HG03159 (cell line): ENCODE measurements around the gene DPP6.

ENCODE experiments used
- ATAC-seq: cut with Tn5 transposase; IDR thresholded peaks from one replicate; pipeline ENCODE4 v1.9.1; 2021; ENCODE audit warnings: mild to moderate bottlenecking, moderate library complexity; ENCODE audit not compliant: unreplicated experiment

DPP6 gene

GRCh38 chr7:154746571-154747360 is 694.6 kb downstream of the DPP6 start:
- no peak for ATAC-seq

GRCh38 chr7:154748089-154748786 is 696.0 kb downstream of the DPP6 start:
- ATAC-seq = no peak

GRCh38 chr7:154750353-154750801 is 698.2 kb downstream of the DPP6 start:
- no peak for ATAC-seq

GRCh38 chr7:154753226-154753625 is 701.0 kb downstream of the DPP6 start:
- ATAC-seq = no peak

GRCh38 chr7:154757756-154758155 is 705.6 kb downstream of the DPP6 start:
- no peak for ATAC-seq

- no peak for ATAC-seq
These were observed 707.8 kb downstream of the DPP6 start for GRCh38 chr7:154759989-154760388.

- no peak for ATAC-seq
These were observed 712.9 kb downstream of the DPP6 start for GRCh38 chr7:154765118-154765517.

GRCh38 chr7:154767142-154767541 is 714.9 kb downstream of the DPP6 start:
- no peak for ATAC-seq

GRCh38 chr7:154767821-154768415 is 715.7 kb downstream of the DPP6 start:
- ATAC-seq = no peak

- ATAC-seq = no peak
These were observed 716.8 kb downstream of the DPP6 start for GRCh38 chr7:154769001-154769400.

- ATAC-seq = no peak
These were observed 717.3 kb downstream of the DPP6 start for GRCh38 chr7:154769527-154769926.

- no peak for ATAC-seq
These were observed 718.2 kb downstream of the DPP6 start for GRCh38 chr7:154770361-154770760.

GRCh38 chr7:154770962-154771361 is 718.8 kb downstream of the DPP6 start:
- ATAC-seq = no peak

GRCh38 chr7:154774303-154774969 is 722.2 kb downstream of the DPP6 start:
- ATAC-seq = no peak

- ATAC-seq = no peak
These were observed 723.5 kb downstream of the DPP6 start for GRCh38 chr7:154775681-154776080.

GRCh38 chr7:154776350-154776749 is 724.2 kb downstream of the DPP6 start:
- ATAC-seq = no peak

- no peak for ATAC-seq
These were observed 724.8 kb downstream of the DPP6 start for GRCh38 chr7:154777023-154777422.

- no peak for ATAC-seq
These were observed 725.3 kb downstream of the DPP6 start for GRCh38 chr7:154777489-154777888.

GRCh38 chr7:154777908-154778307 is 725.7 kb downstream of the DPP6 start:
- no peak for ATAC-seq

GRCh38 chr7:154781369-154782303 is 729.4 kb downstream of the DPP6 start:
- ATAC-seq = no peak
